GM12801 (cell line): ENCODE results near the gene ARRB2.

Experiments
- CTCF ChIP-seq: IDR thresholded peaks from one replicate; pipeline ENCODE4 v1.5.1; 2011; ENCODE audit warnings: control low read depth; ENCODE audit not compliant: insufficient read length; ENCODE audit errors: extremely low read depth

ARRB2 gene

GRCh38 chr17:4717791-4718190 is 7.4 kb downstream of the ARRB2 start:
- TF ChIP-seq CTCF, result no peak

- TF ChIP-seq CTCF, result no peak
Observed at GRCh38 chr17:4718276-4718675, 7.8 kb downstream of the ARRB2 start.

- TF ChIP-seq CTCF, result no peak
Observed at GRCh38 chr17:4719146-4719545, 8.7 kb downstream of the ARRB2 start.

- no peak for TF ChIP-seq CTCF
Observed at GRCh38 chr17:4719684-4720221, 9.3 kb downstream of the ARRB2 start.

- no peak for TF ChIP-seq CTCF
Observed at GRCh38 chr17:4720787-4721186, 10.4 kb downstream of the ARRB2 start.

- no peak for TF ChIP-seq CTCF
Observed at GRCh38 chr17:4721203-4722135, 11.0 kb downstream of the ARRB2 start.

- no peak for TF ChIP-seq CTCF
Observed at GRCh38 chr17:4722678-4723240, 12.3 kb downstream of the ARRB2 start.
